Measurements from ENCODE around the gene DMD. TPM values are rescaled to one million over a fixed set of nuclear protein-coding genes. Genes with fewer than 3 reads are reported as not detected.

Gene DMD
- total and polyA plus RNA-seq, 2 of the 13 experiments (the other 11 are each of a cell fraction or from before 2014, with no cell fraction given): 17.6 to 25.9 TPM

DNA sequence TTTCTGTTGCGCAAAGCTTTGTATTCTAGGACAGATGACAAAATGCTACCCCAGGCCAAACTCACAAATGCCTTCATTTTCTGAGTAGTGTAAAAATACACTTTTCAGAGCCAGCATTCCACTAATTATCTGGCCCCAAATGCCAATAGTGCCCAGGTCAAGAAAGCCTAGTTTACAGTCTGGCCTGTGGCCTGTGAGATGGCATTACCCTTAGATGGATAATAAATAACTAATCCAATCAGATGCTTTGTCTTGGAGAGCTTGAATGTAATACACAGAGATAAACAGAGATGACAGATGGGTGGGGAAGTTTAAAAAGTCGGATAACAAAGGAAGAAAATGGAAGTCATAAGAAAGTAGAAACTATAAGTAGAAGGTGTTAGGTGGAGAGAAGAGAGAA is 1874.9 kb downstream of the DMD start (continued):
- TF ChIP-seq ZNF460 (CRISPR knock-in tag; IDR thresholded peaks at IDR 0.05; ENCODE audit: borderline replicate concordance): no peak
- TF ChIP-seq RFXANK (CRISPR knock-in tag; IDR thresholded peaks at IDR 0.05): no peak
- TF ChIP-seq, protein P1, sequence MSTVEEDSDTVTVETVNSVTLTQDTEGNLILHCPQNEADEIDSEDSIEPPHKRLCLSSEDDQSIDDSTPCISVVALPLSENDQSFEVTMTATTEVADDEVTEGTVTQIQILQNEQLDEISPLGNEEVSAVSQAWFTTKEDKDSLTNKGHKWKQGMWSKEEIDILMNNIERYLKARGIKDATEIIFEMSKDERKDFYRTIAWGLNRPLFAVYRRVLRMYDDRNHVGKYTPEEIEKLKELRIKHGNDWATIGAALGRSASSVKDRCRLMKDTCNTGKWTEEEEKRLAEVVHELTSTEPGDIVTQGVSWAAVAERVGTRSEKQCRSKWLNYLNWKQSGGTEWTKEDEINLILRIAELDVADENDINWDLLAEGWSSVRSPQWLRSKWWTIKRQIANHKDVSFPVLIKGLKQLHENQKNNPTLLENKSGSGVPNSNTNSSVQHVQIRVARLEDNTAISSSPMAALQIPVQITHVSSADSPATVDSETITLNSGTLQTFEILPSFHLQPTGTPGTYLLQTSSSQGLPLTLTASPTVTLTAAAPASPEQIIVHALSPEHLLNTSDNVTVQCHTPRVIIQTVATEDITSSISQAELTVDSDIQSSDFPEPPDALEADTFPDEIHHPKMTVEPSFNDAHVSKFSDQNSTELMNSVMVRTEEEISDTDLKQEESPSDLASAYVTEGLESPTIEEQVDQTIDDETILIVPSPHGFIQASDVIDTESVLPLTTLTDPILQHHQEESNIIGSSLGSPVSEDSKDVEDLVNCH (CRISPR knock-in tag; IDR thresholded peaks at IDR 0.05): no peak

DNA sequence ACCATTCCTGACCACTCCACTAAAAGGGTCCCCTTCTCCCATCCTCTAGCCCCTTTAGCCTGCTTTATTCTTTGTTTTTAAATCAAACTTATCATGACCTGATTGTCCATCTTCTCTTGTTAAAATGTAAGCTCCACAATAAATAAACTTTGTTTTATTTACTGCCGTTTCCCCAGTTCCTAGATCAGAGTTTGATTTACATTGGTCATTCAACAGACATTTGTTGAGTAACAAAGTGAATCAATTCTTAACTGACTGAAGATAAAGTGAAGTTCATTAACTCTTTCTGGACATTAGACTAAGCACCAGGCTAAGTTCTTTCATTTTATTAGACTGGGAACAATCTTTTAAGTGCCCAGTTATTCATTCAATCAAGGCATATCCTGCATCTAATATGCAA is 1876.4 kb downstream of the DMD start:
- ATAC-seq: no peak
- Histone ChIP-seq H3K36me3 (replicated peaks in 1 of 2; ENCODE audit: control insufficient read depth in 1 of 2, insufficient read depth in 2 of 2, low read length in 2 of 2) (no peaks in the 10 kb centered on the region), H3K79me2 (ENCODE audit: insufficient read depth, low read length) (no peaks in the 10 kb centered on the region), H3K4me2 (ENCODE audit: low read depth, low read length) (no peak overlapping the region), H3K4me3 (replicated peaks in 1 of 3; ENCODE audit: insufficient read depth in 1 of 3, low read depth in 2 of 3, low read length in 3 of 3) (no peak overlapping the region), H3K9ac (ENCODE audit: insufficient read depth, low read depth, low read length) (no peak overlapping the region), H2AFZ (ENCODE audit: low read length) (no peak overlapping the region), H3K27ac (ENCODE audit: extremely low read length, insufficient read depth, low read length) (no peak overlapping the region), H3K9me3 (ENCODE audit: low read length) (no peaks in the 10 kb centered on the region), H3K4me1 (ENCODE audit: insufficient read depth, low read length) (no peaks in the 10 kb centered on the region), H3K27me3 (ENCODE audit: control insufficient read depth in 1 of 2, insufficient read depth in 2 of 2, low read length in 2 of 2) (no peaks in the 10 kb centered on the region), H4K20me1 (ENCODE audit: insufficient read depth, low read length) (no peaks in the 10 kb centered on the region)
- no peak for FAIRE-seq
- no peak for TF ChIP-seq MIER2 (CRISPR knock-in tag; IDR thresholded peaks at IDR 0.05)
- TF ChIP-seq ZNF670 (CRISPR knock-in tag; IDR thresholded peaks at IDR 0.05; ENCODE audit: borderline replicate concordance): no peak
- TF ChIP-seq, protein P2, sequence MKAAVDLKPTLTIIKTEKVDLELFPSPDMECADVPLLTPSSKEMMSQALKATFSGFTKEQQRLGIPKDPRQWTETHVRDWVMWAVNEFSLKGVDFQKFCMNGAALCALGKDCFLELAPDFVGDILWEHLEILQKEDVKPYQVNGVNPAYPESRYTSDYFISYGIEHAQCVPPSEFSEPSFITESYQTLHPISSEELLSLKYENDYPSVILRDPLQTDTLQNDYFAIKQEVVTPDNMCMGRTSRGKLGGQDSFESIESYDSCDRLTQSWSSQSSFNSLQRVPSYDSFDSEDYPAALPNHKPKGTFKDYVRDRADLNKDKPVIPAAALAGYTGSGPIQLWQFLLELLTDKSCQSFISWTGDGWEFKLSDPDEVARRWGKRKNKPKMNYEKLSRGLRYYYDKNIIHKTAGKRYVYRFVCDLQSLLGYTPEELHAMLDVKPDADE (CRISPR knock-in tag; IDR thresholded peaks at IDR 0.05): no peak
- TF ChIP-seq WIZ (CRISPR knock-in tag; IDR thresholded peaks at IDR 0.05): no peak
- TF ChIP-seq FOXK1 (CRISPR knock-in tag; IDR thresholded peaks at IDR 0.05; ENCODE audit: borderline replicate concordance, low read depth): no peak
- no peak for TF ChIP-seq ZNF644 (CRISPR knock-in tag; IDR thresholded peaks at IDR 0.05; ENCODE audit: low read depth)
- no peak for TF ChIP-seq SMC3 (IDR thresholded peaks at IDR 0.05; ENCODE audit: low read length)
- no peak for TF ChIP-seq NR2C2 (CRISPR knock-in tag; IDR thresholded peaks at IDR 0.05; ENCODE audit: borderline replicate concordance)
- no peak for TF ChIP-seq U2AF2 (IDR thresholded peaks at IDR 0.05; ENCODE audit: low read depth, low read length)
- TF ChIP-seq RARA (CRISPR knock-in tag; IDR thresholded peaks at IDR 0.05): no peak
- no peak for TF ChIP-seq ZNF343 (CRISPR knock-in tag; IDR thresholded peaks at IDR 0.05)
- TF ChIP-seq NFIB (CRISPR knock-in tag; IDR thresholded peaks at IDR 0.05; ENCODE audit: borderline replicate concordance): no peak
- no peak for TF ChIP-seq KMT2A (CRISPR knock-in tag; IDR thresholded peaks at IDR 0.05)
- no peak for TF ChIP-seq ZNF337 (CRISPR knock-in tag; IDR thresholded peaks at IDR 0.05; ENCODE audit: borderline replicate concordance, low read depth)
- TF ChIP-seq SSRP1 (CRISPR knock-in tag; IDR thresholded peaks at IDR 0.05): no peak
- no peak for TF ChIP-seq KDM1A (CRISPR knock-in tag; IDR thresholded peaks at IDR 0.05)
- TF ChIP-seq, protein P3, sequence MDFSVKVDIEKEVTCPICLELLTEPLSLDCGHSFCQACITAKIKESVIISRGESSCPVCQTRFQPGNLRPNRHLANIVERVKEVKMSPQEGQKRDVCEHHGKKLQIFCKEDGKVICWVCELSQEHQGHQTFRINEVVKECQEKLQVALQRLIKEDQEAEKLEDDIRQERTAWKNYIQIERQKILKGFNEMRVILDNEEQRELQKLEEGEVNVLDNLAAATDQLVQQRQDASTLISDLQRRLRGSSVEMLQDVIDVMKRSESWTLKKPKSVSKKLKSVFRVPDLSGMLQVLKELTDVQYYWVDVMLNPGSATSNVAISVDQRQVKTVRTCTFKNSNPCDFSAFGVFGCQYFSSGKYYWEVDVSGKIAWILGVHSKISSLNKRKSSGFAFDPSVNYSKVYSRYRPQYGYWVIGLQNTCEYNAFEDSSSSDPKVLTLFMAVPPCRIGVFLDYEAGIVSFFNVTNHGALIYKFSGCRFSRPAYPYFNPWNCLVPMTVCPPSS (IDR thresholded peaks at IDR 0.05): no peak
- POLR2A ChIA-PET: no interaction called here
- intact Hi-C loops (cut with micrococcal nuclease; ENCODE audit: unreplicated experiment) (no loop called here), in situ Hi-C loops (cut with HindIII; ENCODE audit: extremely low pct_ligation_motif_present, low pct_unique_long_range_greater_than_20kb) (no loop called here)
- BruUV-seq (replicated peaks): no TSS peak
- no peak for DNase-seq (ENCODE audit: low spot score)
- 0% methylated on average over 1 of the region's 1 CpG for WGBS (ENCODE audit: low lambda C conversion rate)
- CTCF ChIA-PET (ENCODE audit: low intra/inter-chr PET ratio, low total read pairs): no interaction called here

Measured in HepG2 (cell line).